Type B pancreatic cell (in vitro differentiated cells): ENCODE data around the gene XPC. TPM values are rescaled to one million over a fixed set of nuclear protein-coding genes. Genes with fewer than 3 reads are reported as not detected.
A peak's percentile ranks its signal among the peaks of the same experiment; 100 is the strongest.
"Not testable (repeated sequence)": the region's sequence is repeated elsewhere in the genome, so short reads cannot be mapped to it uniquely, and the experiment has no call there.

ENCODE experiments used
- DNase-seq: peaks from one replicate; pipeline ENCODE4 v3.0.0; 2021; ENCODE audit warnings: mixed read lengths; ENCODE audit not compliant: unreplicated experiment; ENCODE audit errors: extremely low spot score
- H3K27ac Mint-ChIP-seq: 2 replicates; pipeline ENCODE4 v1.8.0; 2021; ENCODE audit warnings: mild to moderate bottlenecking, mixed read lengths
- H3K27me3 Mint-ChIP-seq: 2 replicates; pipeline ENCODE4 v1.8.0; 2021; ENCODE audit warnings: mixed read lengths
- H3K36me3 Mint-ChIP-seq: 2 replicates; pipeline ENCODE4 v1.8.0; 2021; ENCODE audit warnings: mixed read lengths
- H3K4me1 Mint-ChIP-seq: one replicate; pipeline ENCODE4 v1.8.0; 2021; ENCODE audit warnings: mixed read lengths; ENCODE audit not compliant: unreplicated experiment
- H3K4me3 Mint-ChIP-seq: 2 replicates; pipeline ENCODE4 v1.8.0; 2021; ENCODE audit warnings: mild to moderate bottlenecking, mixed read lengths
- H3K9me3 Mint-ChIP-seq: 2 replicates; pipeline ENCODE4 v1.8.0; 2021; ENCODE audit warnings: mixed read lengths
- CTCF ChIP-seq: fragments of 200-600 bp; sonication (generic); conservative IDR thresholded peaks from 2 replicates; pipeline ENCODE4 v1.5.0; 2021; ENCODE audit warnings: antibody characterized with exemption, mild to moderate bottlenecking
- total RNA-seq: library from RNA; stranded (reverse); gene quantifications from 2 replicates; pipeline ENCODE4 v1.2.1, GENCODE V29; 2021; ENCODE audit warnings: low replicate concordance

The XPC gene
- total RNA-seq, 1 donor from 2014 or later = 44.2 TPM

DNA sequence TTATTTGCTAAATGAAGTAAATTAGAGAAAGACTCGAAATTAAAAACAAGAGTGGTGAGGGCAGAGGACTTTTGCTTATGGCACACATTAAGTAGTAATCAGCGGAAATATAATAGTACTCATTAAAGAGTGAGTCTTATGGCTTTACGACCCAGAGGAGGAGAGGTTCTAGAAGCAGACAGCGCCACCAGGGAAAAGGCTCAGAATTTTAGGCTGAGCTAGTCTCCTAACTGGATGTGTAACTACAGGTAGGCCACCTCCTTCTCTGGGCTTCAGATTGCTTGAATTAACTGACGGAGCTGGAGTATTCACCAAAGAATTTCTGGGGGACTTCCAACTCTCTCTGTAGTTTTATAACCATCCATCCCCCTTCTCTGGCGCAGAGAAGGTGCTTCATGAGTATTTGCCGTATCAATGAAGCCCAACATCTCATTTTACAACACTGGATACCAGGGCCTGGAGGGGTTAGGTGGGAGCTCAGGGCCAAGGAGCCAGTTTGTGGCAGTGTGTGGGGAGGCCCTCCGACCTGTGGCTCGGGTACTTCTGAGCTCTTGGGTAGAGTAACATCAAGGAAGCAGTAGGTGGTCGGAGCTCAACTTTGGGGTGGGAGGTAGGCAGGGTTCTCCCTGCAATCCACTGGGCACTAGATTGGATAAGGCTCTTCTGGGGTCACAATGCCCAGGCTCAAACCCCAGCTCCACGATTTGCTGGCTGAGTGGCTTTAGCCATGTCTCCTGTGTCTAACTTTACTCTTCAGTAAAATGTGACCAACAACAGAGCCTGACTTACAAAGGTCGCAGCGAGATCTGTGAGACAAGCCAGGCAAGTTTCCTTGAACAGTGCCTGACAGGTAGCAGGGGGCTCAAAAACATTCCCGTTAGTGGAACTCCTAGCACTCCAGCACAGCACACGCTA is 54.8 kb downstream of the XPC start:
- Mint-ChIP-seq H3K4me3 (peak overlapping the region; percentile 97), H3K4me1 (peaks cover 30% of the 10 kb centered on the region), H3K36me3 (peaks cover 21% of the 10 kb centered on the region), H3K27me3 (no peaks in the 10 kb centered on the region), H3K9me3 (no peaks in the 10 kb centered on the region), H3K27ac (peak overlapping the region; percentile 93)
- no peak for TF ChIP-seq CTCF
- DNase-seq = peak; percentile 44

DNA sequence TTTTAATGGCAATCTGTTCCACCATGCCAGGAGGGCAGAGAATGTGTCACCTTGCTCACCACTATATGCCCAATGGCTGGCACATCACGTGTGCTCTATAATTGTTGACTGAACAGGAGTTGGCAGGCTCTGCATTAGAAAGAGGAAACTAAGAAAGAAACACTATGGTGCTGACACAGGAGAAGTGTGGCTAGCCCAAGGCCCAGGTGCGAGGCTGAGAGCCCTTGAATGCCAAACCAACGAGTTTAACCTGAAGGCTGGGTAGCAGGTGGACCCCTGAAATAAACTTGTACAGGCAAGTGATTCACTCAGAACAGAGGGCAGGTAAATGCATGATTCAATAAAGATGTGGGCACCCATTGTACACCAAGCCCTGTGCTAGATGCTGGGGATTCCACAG is 56.1 kb downstream of the XPC start:
- peak overlapping the region; percentile 97 for H3K4me3 Mint-ChIP-seq
- TF ChIP-seq CTCF = no peak
- peaks cover 14% of the 10 kb centered on the region for H3K36me3 Mint-ChIP-seq
- H3K4me1 Mint-ChIP-seq = peaks cover 26% of the 10 kb centered on the region
- H3K9me3 Mint-ChIP-seq = no peaks in the 10 kb centered on the region
- H3K27ac Mint-ChIP-seq = peak overlapping the region; percentile 93
- H3K27me3 Mint-ChIP-seq = no peaks in the 10 kb centered on the region
- peak; percentile 31 for DNase-seq

GRCh38 chr3:14121859-14122258 is 56.5 kb downstream of the XPC start:
- Mint-ChIP-seq H3K27me3 (no peaks in the 10 kb centered on the region), H3K4me3 (peak overlapping the region; percentile 97), H3K4me1 (peaks cover 23% of the 10 kb centered on the region), H3K9me3 (no peaks in the 10 kb centered on the region), H3K36me3 (peaks cover 14% of the 10 kb centered on the region), H3K27ac (no peak overlapping the region)
- DNase-seq = peak; percentile 13
- no peak for TF ChIP-seq CTCF

DNA sequence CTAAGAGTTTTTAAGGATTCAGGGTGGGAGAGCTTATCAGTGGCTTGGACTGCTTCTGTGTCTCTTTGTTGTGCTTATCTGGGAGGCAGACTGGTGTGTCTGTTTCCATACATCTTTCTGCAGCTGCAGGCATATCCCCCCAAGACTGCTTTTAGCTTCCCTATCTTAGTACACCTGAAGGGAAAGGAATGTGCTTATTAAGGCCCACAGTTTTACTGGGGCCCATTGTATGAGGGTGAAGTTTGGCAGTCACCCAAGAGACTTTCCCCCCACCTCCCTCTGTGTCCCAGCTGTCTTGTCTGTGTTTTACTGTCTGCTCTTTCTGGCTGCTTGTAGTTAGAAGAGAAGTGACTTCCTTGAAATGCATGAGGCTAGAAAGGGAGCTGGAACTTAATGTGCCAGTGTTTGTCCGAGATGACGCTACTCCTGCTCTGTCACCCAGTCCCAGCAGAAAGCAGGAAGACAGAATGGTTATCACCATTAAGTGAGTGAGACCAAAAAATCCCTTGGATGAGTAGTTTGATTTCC is 57.4 kb downstream of the XPC start:
- not testable (repeated sequence) for H3K27ac Mint-ChIP-seq

DNA sequence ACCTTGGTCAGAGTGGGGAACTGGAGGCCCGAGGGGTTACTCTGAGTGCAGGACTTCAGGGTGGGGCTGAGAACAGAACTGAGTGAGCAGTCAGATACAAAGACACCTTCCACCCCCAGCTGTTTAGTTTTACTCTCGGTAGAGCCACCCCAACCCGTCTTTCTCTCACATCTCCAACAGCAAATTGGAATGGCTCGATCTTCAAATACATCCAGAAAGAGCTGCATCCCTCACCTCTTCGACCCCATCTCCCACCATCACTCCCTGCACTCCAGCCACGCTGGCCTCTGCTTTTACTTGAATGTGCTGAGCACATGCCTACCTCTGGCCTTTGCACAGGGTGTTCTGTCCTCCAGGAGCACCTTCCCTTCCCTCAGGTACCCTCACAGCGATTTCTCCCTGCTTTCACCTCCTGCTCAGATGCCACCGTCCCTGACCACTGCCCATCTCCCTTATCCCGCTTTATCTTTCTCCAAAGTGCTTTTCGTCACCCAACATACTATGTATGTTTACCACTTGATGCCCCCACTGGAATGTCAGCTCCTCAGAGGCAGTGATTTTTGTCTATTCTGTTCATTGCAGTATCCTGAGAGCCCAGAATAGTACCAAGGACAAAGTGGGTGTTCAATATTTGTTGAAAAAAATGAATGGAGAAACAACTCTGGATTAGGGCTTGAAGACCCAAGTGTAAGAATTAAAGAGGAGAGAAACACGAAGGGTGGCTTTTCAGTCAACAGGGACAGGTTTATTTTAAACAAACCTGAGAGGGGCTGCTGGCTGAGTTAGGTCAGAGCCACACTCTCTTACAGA is 58.1 kb downstream of the XPC start:
- Mint-ChIP-seq H3K27me3 (no peaks in the 10 kb centered on the region), H3K36me3 (peaks cover 14% of the 10 kb centered on the region), H3K9me3 (no peaks in the 10 kb centered on the region), H3K27ac (no peak overlapping the region), H3K4me3 (no peak overlapping the region), H3K4me1 (peaks cover 15% of the 10 kb centered on the region)
- no peak for TF ChIP-seq CTCF
- peak; percentile 29 for DNase-seq

More for the DNA sequence above, 57.4 kb downstream of the XPC start:
- DNase-seq = peak; percentile 4
- Mint-ChIP-seq H3K4me1 (peaks cover 18% of the 10 kb centered on the region), H3K36me3 (peaks cover 14% of the 10 kb centered on the region)
- H3K4me3 Mint-ChIP-seq, H3K9me3 Mint-ChIP-seq, H3K27me3 Mint-ChIP-seq: not testable (repeated sequence)

DNA sequence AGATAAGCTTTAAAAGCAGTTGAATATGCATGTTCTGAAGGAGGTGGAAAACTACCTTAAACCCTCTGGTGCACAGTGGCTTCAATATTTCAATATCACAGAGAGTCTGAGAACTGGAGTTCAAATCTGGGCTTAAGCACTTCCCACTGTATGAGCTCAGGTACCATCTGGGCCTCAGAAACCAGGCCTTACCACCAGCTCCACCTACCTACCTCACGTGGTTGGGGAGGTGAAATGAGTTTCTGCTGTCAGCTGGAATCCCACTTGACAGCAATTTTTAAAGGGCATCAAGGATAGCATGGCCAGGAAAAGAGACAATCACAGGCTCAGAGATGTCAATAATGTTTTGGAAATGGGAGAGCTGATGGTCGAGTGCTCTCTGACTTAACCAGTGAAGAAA is 58.8 kb downstream of the XPC start:
- H3K27me3 Mint-ChIP-seq = no peaks in the 10 kb centered on the region
- H3K27ac Mint-ChIP-seq = no peak overlapping the region
- no peaks in the 10 kb centered on the region for H3K9me3 Mint-ChIP-seq
- peaks cover 14% of the 10 kb centered on the region for H3K36me3 Mint-ChIP-seq
- TF ChIP-seq CTCF = no peak
- H3K4me1 Mint-ChIP-seq = peaks cover 17% of the 10 kb centered on the region
- DNase-seq = no peak
- no peak overlapping the region for H3K4me3 Mint-ChIP-seq
